Activated naive CD8-positive, alpha-beta T cell treated with anti-CD3 and anti-CD28 coated beads for 36 hours (primary cell): Measurements from ENCODE around the gene TACR2. TPM values are rescaled to one million over a fixed set of nuclear protein-coding genes. Genes with fewer than 3 reads are reported as not detected.

ENCODE experiments used
- DNase-seq: peaks from one replicate; pipeline ENCODE4 v3.0.0; 2021
- H3K27ac Mint-ChIP-seq: one replicate; pipeline ENCODE4 v1.8.0; 2022; ENCODE audit warnings: mild to moderate bottlenecking, moderate library complexity, mixed read lengths
- H3K27me3 Mint-ChIP-seq: one replicate; pipeline ENCODE4 v1.8.0; 2022; ENCODE audit warnings: mild to moderate bottlenecking, mixed read lengths
- H3K36me3 Mint-ChIP-seq: one replicate; pipeline ENCODE4 v1.8.0; 2021; ENCODE audit warnings: mild to moderate bottlenecking, mixed read lengths
- H3K4me1 Mint-ChIP-seq: one replicate; pipeline ENCODE4 v1.8.0; 2021; ENCODE audit warnings: mixed read lengths
- H3K4me3 Mint-ChIP-seq: one replicate; pipeline ENCODE4 v1.8.0; 2022; ENCODE audit warnings: mild to moderate bottlenecking, moderate library complexity, mixed read lengths
- H3K9me3 Mint-ChIP-seq: one replicate; pipeline ENCODE4 v1.8.0; 2022; ENCODE audit warnings: mixed read lengths
- total RNA-seq, 2 experiments: library from RNA; stranded (reverse); gene quantifications; one replicate each; pipeline ENCODE4 v1.2.3, GENCODE V29; 2021

Gene TACR2
- total RNA-seq, 2 experiments from 2014 or later = not detected

DNA sequence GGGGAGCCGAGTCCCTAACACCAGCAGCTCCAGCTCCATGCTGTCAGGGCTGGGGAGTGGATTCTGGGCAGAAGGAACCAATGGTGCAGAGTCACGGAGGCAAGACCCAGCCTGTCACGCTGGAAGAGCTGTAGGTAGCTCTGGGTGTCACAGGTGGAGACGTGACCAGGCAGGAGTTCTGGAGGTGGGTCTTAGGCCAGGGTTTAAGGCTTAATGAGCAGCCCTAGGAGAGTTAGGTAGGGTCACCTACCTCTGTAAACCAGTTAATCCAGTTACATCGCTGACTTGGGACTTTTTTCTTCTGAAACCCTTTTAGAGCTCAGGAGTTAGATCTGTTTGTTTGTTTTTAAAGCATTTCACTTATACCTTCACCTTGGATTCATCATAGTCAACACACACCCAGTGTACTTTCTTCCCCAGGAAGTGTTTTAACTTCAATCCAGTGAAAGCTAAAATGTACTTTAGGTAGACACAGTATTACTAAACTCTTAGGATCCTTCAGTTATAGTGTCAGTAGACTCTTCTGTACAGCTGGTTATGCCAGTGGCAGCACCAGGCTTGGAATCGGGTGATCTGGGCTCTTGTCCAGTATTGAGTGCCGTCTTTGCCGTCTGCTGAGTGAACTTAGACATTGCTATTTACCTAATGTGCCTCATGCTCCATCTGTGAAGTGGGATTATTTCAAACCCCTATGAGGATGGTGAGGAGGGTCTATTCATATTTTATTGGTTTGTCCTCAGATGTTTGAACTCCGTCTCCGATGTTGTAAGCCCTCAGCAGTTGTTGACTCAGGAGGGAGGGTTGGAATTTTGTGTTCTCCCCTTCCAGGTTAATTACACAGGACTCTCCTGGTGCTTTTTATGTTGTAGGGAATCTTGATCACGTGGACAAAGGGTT, 31.0 kb downstream of the TACR2 start:
- Mint-ChIP-seq H3K9me3 (no peaks in the 10 kb centered on the region), H3K36me3 (peaks cover 40% of the 10 kb centered on the region), H3K27ac (no peak overlapping the region), H3K4me3 (no peak overlapping the region), H3K27me3 (no peaks in the 10 kb centered on the region), H3K4me1 (peaks cover 7% of the 10 kb centered on the region)
- DNase-seq = no peak

DNA sequence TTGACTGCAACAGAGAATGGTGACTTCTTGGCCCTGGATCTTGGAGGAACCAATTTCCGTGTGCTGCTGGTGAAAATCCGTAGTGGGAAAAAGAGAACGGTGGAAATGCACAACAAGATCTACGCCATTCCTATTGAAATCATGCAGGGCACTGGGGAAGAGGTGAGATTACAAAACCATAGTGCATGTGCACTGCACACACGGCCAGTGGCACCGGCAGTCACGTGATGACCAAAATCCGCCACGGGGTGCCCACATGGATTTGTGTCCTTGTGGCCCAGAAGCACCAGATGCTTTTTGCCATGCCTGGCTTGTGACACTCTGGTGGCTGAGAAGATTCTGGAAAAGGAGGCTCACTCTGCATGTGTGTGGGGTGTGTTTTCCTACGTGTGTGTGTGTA, 32.4 kb downstream of the TACR2 start:
- DNase-seq = no peak
- H3K27ac Mint-ChIP-seq = no peak overlapping the region
- no peak overlapping the region for H3K4me3 Mint-ChIP-seq
- no peaks in the 10 kb centered on the region for H3K27me3 Mint-ChIP-seq
- H3K4me1 Mint-ChIP-seq = peaks cover 3% of the 10 kb centered on the region
- peaks cover 47% of the 10 kb centered on the region for H3K36me3 Mint-ChIP-seq
- no peaks in the 10 kb centered on the region for H3K9me3 Mint-ChIP-seq

DNA sequence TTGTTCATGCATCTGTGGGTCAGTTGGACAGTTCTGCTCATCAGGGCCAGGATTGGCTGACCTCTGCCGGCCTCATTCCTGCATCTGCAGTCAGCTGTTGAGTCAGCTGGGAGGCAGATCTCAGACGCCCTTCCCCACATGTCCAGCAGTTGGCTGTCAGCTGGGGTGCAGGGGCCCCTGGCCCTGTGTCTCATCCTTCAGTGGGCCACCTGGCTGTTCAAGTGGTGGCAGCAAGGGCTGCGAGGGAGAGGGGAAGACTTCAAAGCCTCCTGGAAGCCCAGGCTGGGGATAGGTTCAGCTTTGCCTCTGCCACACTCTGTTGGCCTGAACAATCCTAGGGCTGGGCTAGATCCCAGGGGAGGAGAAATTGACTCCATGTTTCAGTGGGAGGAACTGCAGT, 33.2 kb downstream of the TACR2 start:
- Mint-ChIP-seq H3K36me3 (peaks cover 43% of the 10 kb centered on the region), H3K27ac (no peak overlapping the region)

DNA sequence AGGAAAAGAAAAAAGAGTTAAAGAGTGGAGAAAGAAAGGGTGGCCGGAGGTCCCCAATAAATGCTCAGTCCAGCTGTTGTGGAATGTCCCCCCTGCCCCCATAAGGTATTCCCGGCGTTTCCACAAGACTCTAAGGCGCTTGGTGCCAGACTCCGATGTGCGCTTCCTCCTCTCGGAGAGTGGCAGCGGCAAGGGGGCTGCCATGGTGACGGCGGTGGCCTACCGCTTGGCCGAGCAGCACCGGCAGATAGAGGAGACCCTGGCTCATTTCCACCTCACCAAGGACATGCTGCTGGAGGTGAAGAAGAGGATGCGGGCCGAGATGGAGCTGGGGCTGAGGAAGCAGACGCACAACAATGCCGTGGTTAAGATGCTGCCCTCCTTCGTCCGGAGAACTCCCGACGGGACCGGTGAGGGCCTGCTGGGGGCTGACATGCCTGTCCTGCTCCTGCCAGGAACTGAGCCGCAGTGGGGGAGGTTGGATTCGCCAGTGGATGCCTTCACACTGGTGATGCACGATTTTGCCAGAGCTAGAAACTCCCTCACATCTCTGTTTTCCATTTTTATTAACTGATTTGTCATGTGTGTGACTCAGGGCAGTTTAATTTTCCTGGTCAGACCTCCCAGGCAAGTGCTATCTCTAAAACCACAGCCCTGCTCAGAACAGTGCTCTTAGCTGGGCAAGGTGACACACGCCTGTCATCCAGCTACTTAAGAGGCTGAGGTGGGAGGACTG, 34.2 kb downstream of the TACR2 start:
- Mint-ChIP-seq H3K4me3 (no peak overlapping the region), H3K36me3 (peaks cover 42% of the 10 kb centered on the region), H3K27ac (peak overlapping the region; percentile 47), H3K4me1 (no peaks in the 10 kb centered on the region), H3K9me3 (no peaks in the 10 kb centered on the region), H3K27me3 (no peaks in the 10 kb centered on the region)
- no peak for DNase-seq

More for the DNA sequence above, 33.2 kb downstream of the TACR2 start:
- no peak overlapping the region for H3K4me3 Mint-ChIP-seq
- DNase-seq = no peak
- H3K4me1 Mint-ChIP-seq = peaks cover 1% of the 10 kb centered on the region
- H3K9me3 Mint-ChIP-seq = no peaks in the 10 kb centered on the region
- no peaks in the 10 kb centered on the region for H3K27me3 Mint-ChIP-seq

DNA sequence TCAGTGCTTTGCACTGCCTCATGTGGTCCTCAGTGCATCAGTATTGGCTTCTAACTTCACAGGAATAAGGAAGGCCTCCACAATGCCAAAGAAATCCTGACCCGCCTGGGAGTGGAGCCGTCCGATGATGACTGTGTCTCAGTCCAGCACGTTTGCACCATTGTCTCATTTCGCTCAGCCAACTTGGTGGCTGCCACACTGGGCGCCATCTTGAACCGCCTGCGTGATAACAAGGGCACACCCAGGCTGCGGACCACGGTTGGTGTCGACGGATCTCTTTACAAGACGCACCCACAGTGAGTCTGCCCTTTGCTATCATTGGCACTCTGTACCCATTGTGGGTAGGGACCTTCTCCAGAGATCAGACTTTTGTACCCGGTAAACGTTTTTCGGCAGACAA, 36.9 kb downstream of the TACR2 start:
- Mint-ChIP-seq H3K27ac (no peak overlapping the region), H3K36me3 (peaks cover 35% of the 10 kb centered on the region), H3K4me1 (peaks cover 2% of the 10 kb centered on the region), H3K4me3 (no peak overlapping the region), H3K27me3 (no peaks in the 10 kb centered on the region), H3K9me3 (no peaks in the 10 kb centered on the region)
- DNase-seq = no peak

DNA sequence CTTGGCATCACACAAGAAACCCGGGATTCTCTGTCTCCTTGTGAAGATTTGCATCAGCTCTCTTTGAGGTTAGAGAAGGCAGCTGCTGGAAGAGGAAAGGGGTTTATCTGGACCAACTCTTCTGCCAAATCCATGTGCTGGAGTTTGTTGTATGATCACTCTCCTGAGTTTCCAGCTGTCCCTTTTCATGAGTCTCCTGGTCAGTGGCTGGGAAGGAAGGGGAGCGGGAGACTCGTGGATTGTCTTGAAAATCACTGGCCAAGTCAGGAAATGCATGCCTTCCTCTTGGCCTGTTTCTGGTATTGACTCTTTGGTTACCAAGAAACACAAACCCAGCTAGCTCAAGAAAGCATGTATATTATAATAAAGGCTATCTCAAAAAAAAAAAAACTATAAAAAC, 38.8 kb downstream of the TACR2 start:
- H3K4me3 Mint-ChIP-seq = no peak overlapping the region
- peaks cover 29% of the 10 kb centered on the region for H3K36me3 Mint-ChIP-seq
- H3K9me3 Mint-ChIP-seq = no peaks in the 10 kb centered on the region
- peaks cover 13% of the 10 kb centered on the region for H3K4me1 Mint-ChIP-seq
- no peak overlapping the region for H3K27ac Mint-ChIP-seq
- H3K27me3 Mint-ChIP-seq = no peaks in the 10 kb centered on the region
- no peak for DNase-seq

DNA sequence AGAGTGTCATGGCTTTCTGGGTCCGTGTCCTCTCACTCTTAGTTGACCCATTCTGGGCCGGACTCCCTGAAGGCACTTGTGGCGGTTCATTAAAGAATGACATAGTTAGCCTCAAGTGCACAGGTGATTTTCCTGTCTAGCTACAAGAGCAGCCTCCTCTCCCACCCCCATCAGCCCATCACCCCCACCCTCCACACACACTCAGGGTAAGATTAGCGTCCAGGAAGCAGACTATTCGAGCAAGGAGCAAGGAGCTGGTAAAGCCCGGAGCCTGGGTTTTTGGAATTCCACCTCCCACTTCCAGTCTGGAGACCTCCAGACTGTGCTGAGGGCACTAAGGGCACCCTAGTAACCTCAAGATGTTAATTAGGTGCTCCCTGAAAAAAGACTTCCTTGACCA, 39.5 kb downstream of the TACR2 start:
- no peak for DNase-seq
- Mint-ChIP-seq H3K9me3 (no peaks in the 10 kb centered on the region), H3K36me3 (peaks cover 33% of the 10 kb centered on the region), H3K4me1 (peaks cover 13% of the 10 kb centered on the region), H3K27me3 (no peaks in the 10 kb centered on the region), H3K4me3 (no peak overlapping the region), H3K27ac (no peak overlapping the region)

DNA sequence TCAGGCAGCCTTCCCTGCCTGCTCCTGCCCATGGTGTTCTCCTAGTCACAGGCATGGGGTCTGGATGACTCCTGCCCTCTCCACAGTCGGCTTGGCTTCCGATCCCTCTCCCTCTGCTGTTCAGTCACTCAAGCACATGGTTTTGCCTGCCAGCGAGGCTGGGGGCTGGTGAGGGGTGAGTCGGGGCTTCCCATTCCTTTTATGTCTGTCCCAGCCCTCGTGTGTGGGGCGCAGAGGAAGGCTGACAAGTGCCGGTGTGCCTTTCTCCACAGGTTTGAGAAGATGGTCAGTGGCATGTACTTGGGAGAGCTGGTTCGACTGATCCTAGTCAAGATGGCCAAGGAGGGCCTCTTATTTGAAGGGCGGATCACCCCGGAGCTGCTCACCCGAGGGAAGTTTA, 40.1 kb downstream of the TACR2 start:
- H3K36me3 Mint-ChIP-seq = peaks cover 33% of the 10 kb centered on the region
- H3K27me3 Mint-ChIP-seq = no peaks in the 10 kb centered on the region
- peaks cover 13% of the 10 kb centered on the region for H3K4me1 Mint-ChIP-seq
- H3K9me3 Mint-ChIP-seq = no peaks in the 10 kb centered on the region
- no peak for DNase-seq
- H3K27ac Mint-ChIP-seq = no peak overlapping the region
- no peak overlapping the region for H3K4me3 Mint-ChIP-seq

DNA sequence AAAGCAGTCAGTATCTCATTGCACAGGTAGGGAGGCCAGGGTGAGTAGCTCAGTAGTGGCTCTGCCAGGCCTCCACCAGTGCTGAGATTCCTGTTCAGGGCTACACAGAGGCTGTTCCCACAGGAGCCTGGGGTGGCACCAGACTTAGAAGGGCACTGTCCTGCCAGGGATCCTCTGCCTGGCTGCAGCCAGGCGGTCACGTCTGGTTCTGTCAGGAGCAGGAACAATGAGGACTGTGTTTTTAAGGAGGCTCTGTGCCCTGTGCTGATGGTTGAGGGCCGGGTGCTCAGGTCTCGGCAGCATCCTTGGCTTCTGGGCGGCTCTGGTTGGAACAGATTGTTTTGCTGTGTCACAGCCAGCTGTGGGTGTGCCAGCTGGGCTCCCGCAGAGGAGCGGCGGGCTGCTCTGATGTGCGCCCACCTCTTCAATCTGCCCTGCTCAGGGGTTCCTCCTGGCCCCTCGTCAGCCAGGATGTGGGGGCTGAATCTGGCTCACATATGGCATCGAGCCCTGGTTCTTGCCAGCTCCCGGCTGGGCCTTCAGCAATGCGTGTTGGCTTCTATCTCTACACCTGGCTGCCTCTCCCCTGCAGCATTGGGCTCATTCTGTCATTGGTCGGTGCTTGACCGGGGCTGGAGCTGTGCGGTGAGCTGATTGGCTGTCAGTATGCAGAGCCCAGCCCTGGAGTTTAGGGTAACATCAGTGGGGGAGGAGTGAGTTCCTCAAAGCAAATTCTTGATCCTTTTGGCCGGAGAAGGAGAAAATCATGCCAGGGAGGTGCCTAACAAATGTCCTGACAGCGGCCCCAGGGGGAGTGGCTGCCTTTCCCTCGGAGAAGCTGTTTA, 41.2 kb downstream of the TACR2 start:
- H3K4me1 Mint-ChIP-seq = peaks cover 16% of the 10 kb centered on the region
- no peak overlapping the region for H3K4me3 Mint-ChIP-seq
- DNase-seq = no peak
- peaks cover 40% of the 10 kb centered on the region for H3K36me3 Mint-ChIP-seq
- H3K9me3 Mint-ChIP-seq = no peaks in the 10 kb centered on the region
- H3K27me3 Mint-ChIP-seq = no peaks in the 10 kb centered on the region
- H3K27ac Mint-ChIP-seq = peak overlapping the region; percentile 18

DNA sequence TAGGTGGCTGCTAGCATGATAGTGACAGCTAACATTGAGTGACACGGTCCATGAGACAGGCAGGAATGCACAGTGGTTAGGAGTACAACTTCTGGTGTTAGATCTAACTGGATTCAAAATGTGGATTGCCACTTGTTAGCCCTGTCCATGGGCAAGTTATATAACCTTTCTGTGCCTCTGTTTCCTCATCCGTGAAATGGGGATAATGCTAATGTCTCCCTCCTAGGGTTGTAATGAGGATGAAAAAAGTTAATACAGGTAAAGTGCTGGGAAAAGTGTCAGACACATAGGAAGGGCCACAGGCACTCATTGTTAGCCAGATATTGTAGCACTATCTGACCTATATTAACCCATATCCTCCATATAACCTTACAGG, 41.8 kb downstream of the TACR2 start:
- Mint-ChIP-seq H3K9me3 (no peaks in the 10 kb centered on the region), H3K36me3 (peaks cover 41% of the 10 kb centered on the region), H3K4me1 (peaks cover 16% of the 10 kb centered on the region), H3K27me3 (no peaks in the 10 kb centered on the region), H3K27ac (no peak overlapping the region), H3K4me3 (no peak overlapping the region)
- DNase-seq = no peak

DNA sequence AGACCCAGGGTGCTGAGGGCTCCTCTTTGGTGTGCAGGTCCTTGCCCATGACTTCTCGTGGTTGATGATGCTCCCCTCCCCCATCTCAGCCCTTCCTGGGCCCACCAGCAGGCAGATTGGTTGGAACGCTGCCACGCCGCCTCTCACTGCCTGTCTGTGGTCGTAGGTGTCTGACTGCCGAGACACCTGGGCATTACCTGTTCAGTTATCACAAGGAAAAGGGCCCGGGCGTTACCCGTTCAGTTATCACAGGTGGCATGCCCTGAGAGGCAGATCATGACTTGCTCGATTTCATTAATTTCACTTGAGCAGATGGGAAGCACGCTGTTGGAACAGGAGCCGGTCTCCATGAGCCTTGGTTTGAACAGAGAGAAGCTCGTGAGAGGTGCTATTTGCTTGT, 42.5 kb downstream of the TACR2 start:
- peaks cover 41% of the 10 kb centered on the region for H3K36me3 Mint-ChIP-seq
- H3K4me1 Mint-ChIP-seq = peaks cover 16% of the 10 kb centered on the region
- no peaks in the 10 kb centered on the region for H3K27me3 Mint-ChIP-seq
- no peak for DNase-seq
- no peak overlapping the region for H3K27ac Mint-ChIP-seq
- no peaks in the 10 kb centered on the region for H3K9me3 Mint-ChIP-seq
- H3K4me3 Mint-ChIP-seq = no peak overlapping the region

DNA sequence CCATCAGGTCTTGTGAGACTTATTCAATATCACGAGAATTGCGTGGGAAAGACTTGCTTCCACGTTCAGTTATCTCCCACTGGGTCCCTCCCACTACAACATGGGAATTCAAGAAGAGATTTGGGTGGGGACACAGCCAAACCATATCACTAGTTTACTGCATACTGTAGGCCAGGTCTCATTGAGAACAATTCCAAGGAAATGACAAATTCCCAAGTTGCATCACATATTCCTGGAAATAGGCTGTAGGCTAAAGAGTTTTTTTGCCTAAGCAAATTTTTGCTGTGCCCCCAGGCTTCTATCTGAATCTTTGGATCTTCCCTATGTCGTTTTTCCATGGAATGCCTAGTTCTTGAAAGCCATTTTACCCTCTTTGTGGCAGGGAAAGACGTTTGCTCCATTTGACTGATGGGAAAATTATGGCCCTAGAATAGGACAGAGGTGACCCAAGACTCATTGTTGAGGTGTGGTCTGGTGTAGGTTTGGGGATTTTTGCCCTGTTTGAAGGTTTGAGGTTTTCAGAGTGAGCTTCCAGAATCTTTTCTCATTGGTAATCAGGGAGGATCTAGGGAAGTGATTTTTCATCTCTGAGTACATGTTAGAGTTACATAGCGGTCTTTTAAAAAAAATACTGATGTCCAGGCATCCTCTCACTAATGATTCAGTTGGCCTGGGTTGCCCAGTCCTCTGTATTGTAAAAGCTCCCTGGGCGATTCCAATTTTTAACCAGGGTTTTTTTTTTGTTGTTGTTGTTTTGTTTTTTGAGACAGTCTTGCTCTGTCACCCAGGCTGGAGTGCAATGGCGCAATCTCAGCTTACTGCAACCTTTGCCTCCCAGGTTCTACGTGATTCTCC, 44.4 kb downstream of the TACR2 start:
- peaks cover 45% of the 10 kb centered on the region for H3K36me3 Mint-ChIP-seq
- no peak overlapping the region for H3K4me3 Mint-ChIP-seq
- no peaks in the 10 kb centered on the region for H3K27me3 Mint-ChIP-seq
- no peaks in the 10 kb centered on the region for H3K9me3 Mint-ChIP-seq
- no peak overlapping the region for H3K27ac Mint-ChIP-seq
- DNase-seq = no peak
- peaks cover 16% of the 10 kb centered on the region for H3K4me1 Mint-ChIP-seq

DNA sequence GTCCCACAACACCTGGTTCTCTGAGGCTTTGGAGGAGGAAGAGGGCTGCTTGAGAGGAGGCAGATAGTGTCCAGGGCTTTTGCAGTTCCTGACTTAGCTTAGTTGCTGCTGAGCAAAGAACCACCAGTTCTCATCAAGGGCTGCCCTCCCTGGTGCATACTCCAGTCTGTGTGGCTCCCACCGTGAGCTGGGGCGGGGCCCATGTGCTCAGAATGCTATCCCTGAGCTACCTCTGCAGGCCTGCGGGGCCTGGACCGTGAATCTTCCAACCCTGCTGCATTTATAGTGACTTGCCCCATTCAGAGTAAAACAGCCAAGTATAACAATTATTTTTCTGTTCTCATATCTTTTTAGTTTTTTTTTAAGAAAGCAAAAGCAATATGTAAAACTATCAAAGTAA, 49.2 kb downstream of the TACR2 start:
- Mint-ChIP-seq H3K9me3 (no peaks in the 10 kb centered on the region), H3K4me3 (no peak overlapping the region), H3K27me3 (no peaks in the 10 kb centered on the region), H3K4me1 (peaks cover 11% of the 10 kb centered on the region), H3K36me3 (peaks cover 40% of the 10 kb centered on the region), H3K27ac (no peak overlapping the region)
- DNase-seq = no peak

DNA sequence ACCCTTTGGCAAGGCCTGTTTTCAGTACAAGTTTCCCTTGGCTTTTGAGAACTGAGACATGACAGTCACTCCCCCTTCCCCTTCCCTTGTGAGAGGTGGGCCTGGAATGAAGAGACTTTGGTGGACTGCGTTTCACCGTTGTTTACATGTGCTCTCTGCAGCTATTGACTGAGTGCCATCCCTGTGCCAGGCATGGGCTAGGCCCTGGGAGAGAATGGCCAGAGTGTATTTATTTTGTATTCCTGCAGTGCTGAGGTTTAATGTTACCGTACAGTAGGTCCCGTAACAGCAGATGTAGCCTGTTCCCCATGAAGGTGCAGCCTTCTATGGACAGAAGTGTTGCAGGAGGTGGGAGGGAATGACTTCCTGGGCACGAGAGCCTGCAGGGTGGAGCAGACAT, 50.0 kb downstream of the TACR2 start:
- no peak overlapping the region for H3K27ac Mint-ChIP-seq
- H3K36me3 Mint-ChIP-seq = peaks cover 34% of the 10 kb centered on the region
- no peaks in the 10 kb centered on the region for H3K9me3 Mint-ChIP-seq
- H3K4me3 Mint-ChIP-seq = no peak overlapping the region
- DNase-seq = no peak
- H3K4me1 Mint-ChIP-seq = peaks cover 13% of the 10 kb centered on the region
- H3K27me3 Mint-ChIP-seq = no peaks in the 10 kb centered on the region
